Lung (tissue), 12 donors: ENCODE measurements around the gene PSTK. TPM values are rescaled to one million over a fixed set of nuclear protein-coding genes. Genes with fewer than 3 reads are reported as not detected.

ENCODE experiments used
- ATAC-seq: fragments of 200-7000 bp; cut with Tn5 transposase; one replicate; pipeline ENCODE4 v1.9.1; 2020; ENCODE audit warnings: moderate number of reproducible peaks; ENCODE audit not compliant: insufficient read depth, low FRiP score
- DNase-seq, 3 donors: peaks; one replicate each; pipeline ENCODE4 v3.0.0-alpha.2; 2013 to 2017
- H3K27ac ChIP-seq, 2 donors: one replicate each; pipeline ENCODE4 v1.5.1; 2013; ENCODE audit warnings: mild to moderate bottlenecking in 2 of 2, moderate library complexity in 2 of 2, control low read depth in 1 of 2, inconsistent platforms in 1 of 2, low read depth in 1 of 2, low read length in 1 of 2
- H3K27me3 ChIP-seq, 3 donors: one replicate each; pipeline ENCODE4 v1.5.1; 2013; ENCODE audit warnings: low read length in 2 of 3; ENCODE audit not compliant: control insufficient read depth in 3 of 3, insufficient read depth in 3 of 3
- H3K36me3 ChIP-seq, 4 donors: one replicate each; pipeline ENCODE4 v1.5.1; 2013; ENCODE audit warnings: low read length in 4 of 4, mild to moderate bottlenecking in 1 of 4, moderate library complexity in 1 of 4; ENCODE audit not compliant: control insufficient read depth in 4 of 4, insufficient read depth in 4 of 4
- H3K4me1 ChIP-seq, 5 donors: one replicate each; pipeline ENCODE4 v1.5.1; 2013; ENCODE audit warnings: low read length in 5 of 5, mild to moderate bottlenecking in 2 of 5, moderate library complexity in 1 of 5; ENCODE audit not compliant: control insufficient read depth in 5 of 5, insufficient read depth in 5 of 5
- H3K4me3 ChIP-seq: one replicate; pipeline ENCODE4 v1.5.1; 2013; ENCODE audit warnings: mild to moderate bottlenecking, control low read depth, moderate library complexity
- H3K9ac ChIP-seq, 2 donors: one replicate each; pipeline ENCODE4 v1.5.1; 2013; ENCODE audit warnings: low read length in 2 of 2, control low read depth in 1 of 2; ENCODE audit not compliant: insufficient read depth in 1 of 2
- H3K9me3 ChIP-seq, 4 donors: one replicate each; pipeline ENCODE4 v1.5.1; 2013; ENCODE audit warnings: low read length in 3 of 4, mild to moderate bottlenecking in 1 of 4, moderate library complexity in 1 of 4; ENCODE audit not compliant: control insufficient read depth in 4 of 4, insufficient read depth in 3 of 4
- CTCF ChIP-seq: IDR thresholded peaks from 2 replicates; pipeline ENCODE4 v1.5.1; 2012; ENCODE audit warnings: mild to moderate bottlenecking; ENCODE audit errors: control extremely low read depth, extremely low read depth
- WGBS, 2 donors: extraction: QIAGEN DNeasy Blood & Tissue Kit; methylation state at CpG; one replicate each; pipeline ENCODE4 v1.1.7; 2013; 5-methylcytosine and 5-hydroxymethylcytosine counted together
- polyA plus RNA-seq, 2 donors: library from polyadenylated mRNA; stranded (reverse); fragments of 200-250 nt; gene quantifications; one replicate each; pipeline ENCODE4 v1.2.1, GENCODE V29; 2013
- total RNA-seq, 2 donors: library from RNA; depleted of rRNA in 1 of 2; stranded (reverse); fragments of >200 nt in 1 of 2; gene quantifications; one replicate each; pipeline ENCODE4 v1.2.1, GENCODE V29; 2014 to 2021
- donor health status: control.
- donor health status: control.
- donor health status: Bipolar disorder and iron deficiency.
- donor health status: healthy.
- donor health status: DM: yes; HTN: yes; CAD: no.

The PSTK gene
- total and polyA plus RNA-seq, 4 donors, result 1.8 to 5.0 (median 3.3) TPM

GRCh38 chr10:123009105-123009820 is 29.1 kb downstream of the PSTK start:
- Histone ChIP-seq H3K9ac (peak overlapping the region; percentile 44 to 56), H3K36me3 (no peaks in the 10 kb centered on the region), H3K27ac (peak overlapping the region; percentile 73 to 81), H3K9me3 (no peaks in the 10 kb centered on the region), H3K27me3 (no peaks in the 10 kb centered on the region), H3K4me3 (peak overlapping the region; percentile 84), H3K4me1 (peaks cover 0 to 17% (median 10%) of the 10 kb centered on the region in 5 donors)
- 0 to 1% methylated on average over 32 to 34 of the region's 34 CpGs for WGBS, 2 donors
- ATAC-seq (no peak), DNase-seq (peak; percentile 4 to 15 (median 9))
- TF ChIP-seq CTCF, result no peak

GRCh38 chr10:123011987-123012386 is 31.8 kb downstream of the PSTK start:
- no peak for ATAC-seq

GRCh38 chr10:123013456-123014419 is 33.5 kb downstream of the PSTK start:
- DNase-seq, result no peak
- no peak overlapping the region for H3K9ac ChIP-seq

More at GRCh38 chr10:123011987-123012386, 31.8 kb downstream of the PSTK start:
- Histone ChIP-seq H3K36me3 (no peaks in the 10 kb centered on the region), H3K9me3 (no peaks in the 10 kb centered on the region), H3K27ac (no peak overlapping the region), H3K27me3 (no peaks in the 10 kb centered on the region), H3K9ac (no peak overlapping the region), H3K4me3 (no peak overlapping the region), H3K4me1 (peaks cover 0 to 15% (median 8%) of the 10 kb centered on the region in 5 donors)
- DNase-seq, result peak in 1 of 3 donors; percentile 29
- WGBS, 2 donors, result 73 to 93% methylated on average over 3 of the region's 3 CpGs
- TF ChIP-seq CTCF, result no peak

More at GRCh38 chr10:123013456-123014419, 33.5 kb downstream of the PSTK start:
- Histone ChIP-seq H3K27ac (no peak overlapping the region), H3K36me3 (no peaks in the 10 kb centered on the region), H3K27me3 (no peaks in the 10 kb centered on the region), H3K9me3 (no peaks in the 10 kb centered on the region), H3K4me3 (no peak overlapping the region), H3K4me1 (peaks cover 0 to 10% (median 3%) of the 10 kb centered on the region in 5 donors)
- no peak for ATAC-seq
- 92 to 95% methylated on average over 38 to 43 of the region's 43 CpGs for WGBS, 2 donors
- no peak for TF ChIP-seq CTCF
